SK-N-SH (cell line): ENCODE results near the gene MDM4.

Experiments used
- TF ChIP-seq, protein P1 (sequence below): fragments of 150-350 bp; IDR thresholded peaks from 2 replicates; pipeline ENCODE4 v1.6.1; 2017; ENCODE audit warnings: antibody characterized with exemption, low read length, low read depth, borderline replicate concordance
- TF ChIP-seq, protein P2 (sequence below): fragments of 200-600 bp; sonication (generic); IDR thresholded peaks from 2 replicates; pipeline ENCODE4 v1.6.1; 2017; ENCODE audit warnings: antibody characterized with exemption, mild to moderate bottlenecking, moderate library complexity

DNA sequence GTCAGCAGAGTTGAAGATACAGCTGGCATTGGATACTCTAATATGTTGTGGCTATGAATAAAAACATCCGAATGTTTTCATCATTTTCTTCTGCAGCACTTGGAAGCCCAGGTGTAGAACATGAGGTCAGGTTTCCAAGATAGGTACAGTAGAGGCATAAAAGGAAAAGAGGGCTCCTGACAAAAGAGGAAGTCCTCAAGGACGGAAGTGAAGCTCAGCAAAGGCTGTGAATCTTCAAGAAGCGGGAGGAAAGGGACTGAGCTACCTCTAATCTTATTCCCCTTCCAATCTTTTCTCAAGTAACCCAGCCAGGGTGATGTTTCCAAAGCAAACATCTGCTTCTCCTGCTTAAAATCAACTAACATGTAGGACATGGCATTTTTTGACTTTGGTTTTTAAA, 17.2 kb upstream of the MDM4 start:
- TF ChIP-seq, protein P1, sequence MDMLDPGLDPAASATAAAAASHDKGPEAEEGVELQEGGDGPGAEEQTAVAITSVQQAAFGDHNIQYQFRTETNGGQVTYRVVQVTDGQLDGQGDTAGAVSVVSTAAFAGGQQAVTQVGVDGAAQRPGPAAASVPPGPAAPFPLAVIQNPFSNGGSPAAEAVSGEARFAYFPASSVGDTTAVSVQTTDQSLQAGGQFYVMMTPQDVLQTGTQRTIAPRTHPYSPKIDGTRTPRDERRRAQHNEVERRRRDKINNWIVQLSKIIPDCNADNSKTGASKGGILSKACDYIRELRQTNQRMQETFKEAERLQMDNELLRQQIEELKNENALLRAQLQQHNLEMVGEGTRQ: no peak
- TF ChIP-seq, protein P2, sequence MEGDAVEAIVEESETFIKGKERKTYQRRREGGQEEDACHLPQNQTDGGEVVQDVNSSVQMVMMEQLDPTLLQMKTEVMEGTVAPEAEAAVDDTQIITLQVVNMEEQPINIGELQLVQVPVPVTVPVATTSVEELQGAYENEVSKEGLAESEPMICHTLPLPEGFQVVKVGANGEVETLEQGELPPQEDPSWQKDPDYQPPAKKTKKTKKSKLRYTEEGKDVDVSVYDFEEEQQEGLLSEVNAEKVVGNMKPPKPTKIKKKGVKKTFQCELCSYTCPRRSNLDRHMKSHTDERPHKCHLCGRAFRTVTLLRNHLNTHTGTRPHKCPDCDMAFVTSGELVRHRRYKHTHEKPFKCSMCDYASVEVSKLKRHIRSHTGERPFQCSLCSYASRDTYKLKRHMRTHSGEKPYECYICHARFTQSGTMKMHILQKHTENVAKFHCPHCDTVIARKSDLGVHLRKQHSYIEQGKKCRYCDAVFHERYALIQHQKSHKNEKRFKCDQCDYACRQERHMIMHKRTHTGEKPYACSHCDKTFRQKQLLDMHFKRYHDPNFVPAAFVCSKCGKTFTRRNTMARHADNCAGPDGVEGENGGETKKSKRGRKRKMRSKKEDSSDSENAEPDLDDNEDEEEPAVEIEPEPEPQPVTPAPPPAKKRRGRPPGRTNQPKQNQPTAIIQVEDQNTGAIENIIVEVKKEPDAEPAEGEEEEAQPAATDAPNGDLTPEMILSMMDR: no peak
